Kasumi-1 (cell line): ENCODE results near the gene MYO1F.

Source experiments
- DNase-seq, 2 experiments: peaks; one replicate each; lab custom pipeline; 2025; lab: John Stamatoyannopoulos, UW

Gene MYO1F

GRCh38 chr19:8491574-8491973 lies 85.7 kb downstream of the MYO1F start:
- DNase-seq = no peak

GRCh38 chr19:8490873-8491272 lies 86.4 kb downstream of the MYO1F start:
- no peak for DNase-seq

GRCh38 chr19:8490395-8490760 lies 86.9 kb downstream of the MYO1F start:
- no peak for DNase-seq

GRCh38 chr19:8489561-8490394 lies 87.5 kb downstream of the MYO1F start:
- no peak for DNase-seq

- DNase-seq = no peak
Observed at GRCh38 chr19:8488365-8488764, 88.9 kb downstream of the MYO1F start.

GRCh38 chr19:8487137-8487851 lies 89.9 kb downstream of the MYO1F start:
- peak; percentile 99 for DNase-seq

- peak in 1 of 2 experiments; percentile 50 for DNase-seq
Observed at GRCh38 chr19:8486661-8487136, 90.5 kb downstream of the MYO1F start.

- DNase-seq = no peak
Observed at GRCh38 chr19:8485561-8486371, 91.5 kb downstream of the MYO1F start.

- no peak for DNase-seq
Observed at GRCh38 chr19:8484331-8484894, 92.8 kb downstream of the MYO1F start.

GRCh38 chr19:8483165-8483564 lies 94.1 kb downstream of the MYO1F start:
- no peak for DNase-seq

GRCh38 chr19:8482696-8483095 lies 94.5 kb downstream of the MYO1F start:
- DNase-seq = no peak

- DNase-seq = no peak
Observed at GRCh38 chr19:8481616-8482015, 95.6 kb downstream of the MYO1F start.

- DNase-seq = no peak
Observed at GRCh38 chr19:8481201-8481600, 96.0 kb downstream of the MYO1F start.

GRCh38 chr19:8478598-8478997 lies 98.6 kb downstream of the MYO1F start:
- no peak for DNase-seq

GRCh38 chr19:8477889-8478288 lies 99.4 kb downstream of the MYO1F start:
- DNase-seq = no peak

- no peak for DNase-seq
Observed at GRCh38 chr19:8476524-8476923, 100.7 kb downstream of the MYO1F start.

GRCh38 chr19:8475005-8475404 lies 102.2 kb downstream of the MYO1F start:
- no peak for DNase-seq

- no peak for DNase-seq
Observed at GRCh38 chr19:8473648-8474476, 103.4 kb downstream of the MYO1F start.
